ENCODE results near the gene SPINK1. TPM values are rescaled to one million over a fixed set of nuclear protein-coding genes. Genes with fewer than 3 reads are reported as not detected.

Gene SPINK1
- polyA plus RNA-seq, 1 experiment: not detected

DNA sequence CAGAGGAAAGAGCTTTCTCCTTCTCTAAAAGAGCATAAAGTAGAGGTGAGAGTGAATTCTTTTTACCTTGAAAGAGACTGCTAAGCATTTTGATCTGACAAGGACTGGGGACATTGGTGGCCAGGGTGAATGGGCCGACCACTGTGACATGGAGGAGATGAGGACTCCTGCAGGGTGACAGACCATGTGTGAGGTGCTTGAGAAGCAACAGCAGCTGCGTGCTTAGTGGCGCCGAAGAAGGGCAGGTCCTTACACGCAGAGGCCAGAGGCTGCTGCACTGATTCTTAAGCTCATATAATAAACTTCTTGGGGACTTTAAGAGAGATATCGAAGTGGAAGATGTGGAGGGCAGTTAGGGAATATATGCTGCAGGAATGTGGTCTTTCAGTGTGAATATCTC, 40.3 kb downstream of the SPINK1 start:
- DNase-seq (ENCODE audit: low read depth): no peak
- POLR2A ChIA-PET: no interaction called here
- TF ChIP-seq, protein P1, sequence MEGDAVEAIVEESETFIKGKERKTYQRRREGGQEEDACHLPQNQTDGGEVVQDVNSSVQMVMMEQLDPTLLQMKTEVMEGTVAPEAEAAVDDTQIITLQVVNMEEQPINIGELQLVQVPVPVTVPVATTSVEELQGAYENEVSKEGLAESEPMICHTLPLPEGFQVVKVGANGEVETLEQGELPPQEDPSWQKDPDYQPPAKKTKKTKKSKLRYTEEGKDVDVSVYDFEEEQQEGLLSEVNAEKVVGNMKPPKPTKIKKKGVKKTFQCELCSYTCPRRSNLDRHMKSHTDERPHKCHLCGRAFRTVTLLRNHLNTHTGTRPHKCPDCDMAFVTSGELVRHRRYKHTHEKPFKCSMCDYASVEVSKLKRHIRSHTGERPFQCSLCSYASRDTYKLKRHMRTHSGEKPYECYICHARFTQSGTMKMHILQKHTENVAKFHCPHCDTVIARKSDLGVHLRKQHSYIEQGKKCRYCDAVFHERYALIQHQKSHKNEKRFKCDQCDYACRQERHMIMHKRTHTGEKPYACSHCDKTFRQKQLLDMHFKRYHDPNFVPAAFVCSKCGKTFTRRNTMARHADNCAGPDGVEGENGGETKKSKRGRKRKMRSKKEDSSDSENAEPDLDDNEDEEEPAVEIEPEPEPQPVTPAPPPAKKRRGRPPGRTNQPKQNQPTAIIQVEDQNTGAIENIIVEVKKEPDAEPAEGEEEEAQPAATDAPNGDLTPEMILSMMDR (IDR thresholded peaks at IDR 0.05; ENCODE audit: insufficient read depth, low read depth, low read length): no peak
- Histone ChIP-seq H3K27me3 (ENCODE audit: control insufficient read depth, insufficient read depth, low read length) (no peaks in the 10 kb centered on the region), H3K4me3 (ENCODE audit: low read depth, low read length) (no peak overlapping the region), H3K36me3 (ENCODE audit: control insufficient read depth, insufficient read depth, low read length) (no peaks in the 10 kb centered on the region)
- CTCF ChIA-PET: no interaction called here

DNA sequence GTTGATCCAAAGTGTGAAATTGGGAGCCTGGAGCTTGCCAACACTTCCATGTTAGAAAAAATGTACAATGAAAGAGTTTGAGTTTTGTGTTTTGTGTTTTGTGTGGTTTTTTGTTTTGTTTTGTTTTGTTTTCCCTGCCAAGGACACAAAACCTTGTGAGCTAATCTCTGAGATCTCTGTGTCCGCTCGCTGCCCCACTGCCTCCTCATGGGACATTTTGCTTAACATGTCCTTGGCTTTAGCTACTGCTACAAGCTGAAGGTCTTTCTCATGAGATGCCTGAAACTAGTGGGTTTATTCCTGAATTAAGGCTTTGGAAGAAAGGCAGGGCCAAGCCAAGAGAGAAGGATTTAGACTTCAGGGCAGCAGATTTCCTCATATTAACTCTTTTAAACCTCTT, 41.7 kb downstream of the SPINK1 start:
- Histone ChIP-seq H3K36me3 (ENCODE audit: control insufficient read depth, insufficient read depth, low read length) (no peaks in the 10 kb centered on the region), H3K4me3 (ENCODE audit: low read depth, low read length) (no peak overlapping the region), H3K27me3 (ENCODE audit: control insufficient read depth, insufficient read depth, low read length) (no peaks in the 10 kb centered on the region)
- TF ChIP-seq, protein P1 (IDR thresholded peaks at IDR 0.05; ENCODE audit: insufficient read depth, low read depth, low read length): no peak
- CTCF ChIA-PET: interaction anchor here (1.2 kb wide), 1 partner anchor 10 kb away, joined by 3 read pairs; no protein-coding TSS in a partner anchor
- no peak for DNase-seq (ENCODE audit: low read depth)
- POLR2A ChIA-PET: no interaction called here

DNA sequence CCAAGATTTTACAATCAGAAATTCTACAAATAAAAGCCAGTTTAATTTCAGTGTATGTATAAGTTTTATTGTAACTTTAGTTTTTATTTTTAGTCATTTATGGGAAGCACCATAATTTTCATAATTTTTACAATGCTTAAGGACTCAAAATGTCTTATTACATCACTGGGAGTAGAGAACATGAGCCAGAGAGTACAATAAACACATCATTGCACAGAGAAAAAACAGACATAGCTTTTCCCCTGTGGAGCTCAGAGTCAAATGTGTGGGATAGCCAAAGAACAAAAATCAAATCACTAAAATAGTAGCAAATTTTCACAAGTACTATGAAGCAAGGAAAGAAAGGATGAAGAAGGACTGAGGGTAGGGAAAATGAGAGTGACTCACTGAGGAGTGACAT, 43.4 kb downstream of the SPINK1 start:
- ChIA-PET POLR2A (no interaction called here), CTCF (no interaction called here)
- Histone ChIP-seq H3K4me3 (ENCODE audit: low read depth, low read length) (no peak overlapping the region), H3K27me3 (ENCODE audit: control insufficient read depth, insufficient read depth, low read length) (no peaks in the 10 kb centered on the region), H3K36me3 (ENCODE audit: control insufficient read depth, insufficient read depth, low read length) (no peaks in the 10 kb centered on the region)
- TF ChIP-seq, protein P1 (IDR thresholded peaks at IDR 0.05; ENCODE audit: insufficient read depth, low read depth, low read length): no peak
- DNase-seq (ENCODE audit: low read depth): no peak

DNA sequence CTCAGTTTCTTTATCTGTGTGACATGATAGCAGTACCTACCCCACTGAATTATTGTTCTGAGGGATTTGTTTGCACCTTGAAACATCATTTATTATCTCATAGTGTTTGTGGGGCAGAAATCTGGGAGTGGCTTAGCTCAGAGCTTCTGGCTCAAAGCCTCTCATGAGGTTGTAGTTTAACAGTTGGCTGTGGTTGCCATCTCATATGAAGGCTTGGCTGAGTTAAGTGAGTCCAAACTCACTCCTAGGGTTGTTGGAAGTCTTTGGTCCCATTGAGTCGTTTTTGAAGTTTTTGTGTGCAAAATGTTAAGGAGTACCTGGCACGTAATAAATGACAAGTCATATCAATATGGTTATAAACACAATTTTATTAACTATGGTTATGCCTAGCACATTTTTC, 45.3 kb downstream of the SPINK1 start:
- no peaks in the 10 kb centered on the region for H3K27me3 ChIP-seq (ENCODE audit: control insufficient read depth, insufficient read depth, low read length)
- TF ChIP-seq, protein P1 (IDR thresholded peaks at IDR 0.05; ENCODE audit: insufficient read depth, low read depth, low read length): no peak
- no peak overlapping the region for H3K4me3 ChIP-seq (ENCODE audit: low read depth, low read length)
- no peak for DNase-seq (ENCODE audit: low read depth)
- POLR2A ChIA-PET: no interaction called here
- H3K36me3 ChIP-seq (ENCODE audit: control insufficient read depth, insufficient read depth, low read length): no peaks in the 10 kb centered on the region
- CTCF ChIA-PET: no interaction called here

DNA sequence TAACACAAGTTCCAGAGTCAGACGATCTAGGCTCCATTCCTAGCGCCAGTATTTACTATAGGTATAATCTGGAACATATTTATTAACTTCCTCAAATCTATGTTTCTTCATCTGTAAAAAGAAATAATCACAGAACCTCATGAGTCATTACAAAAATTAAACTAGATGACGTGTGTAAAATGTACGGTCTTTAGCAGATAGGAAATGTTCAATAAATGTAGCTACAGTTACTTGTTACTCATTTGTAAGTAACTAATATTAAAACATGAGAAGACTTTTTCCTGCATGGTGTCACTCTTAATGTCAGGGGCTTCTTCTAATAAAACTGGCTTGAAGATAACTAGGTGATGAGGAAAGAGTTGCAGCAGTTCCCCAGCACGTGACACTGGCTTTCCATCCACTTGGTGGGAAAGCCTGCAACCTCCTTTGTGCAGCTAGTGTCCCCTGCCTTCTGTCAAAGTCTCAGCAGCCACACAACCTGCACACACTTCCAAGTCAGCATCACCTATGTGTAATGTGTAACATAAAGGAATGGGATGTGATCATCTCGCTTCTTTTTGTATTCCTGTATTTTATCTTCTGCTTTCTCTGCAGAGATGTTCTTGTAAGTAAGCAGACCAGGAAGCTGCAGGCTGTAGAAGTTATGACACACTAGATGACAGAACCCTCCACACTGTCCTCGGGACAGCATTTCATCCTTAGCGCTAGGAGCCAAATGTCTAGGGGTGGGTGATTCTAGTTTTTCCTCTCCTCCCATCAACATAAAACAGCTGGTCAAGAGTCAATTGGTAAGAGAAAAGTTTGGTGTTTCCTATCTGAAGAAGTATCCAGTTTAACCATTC, 47.1 kb downstream of the SPINK1 start:
- ChIA-PET CTCF (interaction anchor here (0.6 kb wide), 1 partner anchor 394 kb away, joined by 3 read pairs; no protein-coding TSS in a partner anchor), POLR2A (no interaction called here)
- H3K36me3 ChIP-seq (ENCODE audit: control insufficient read depth, insufficient read depth, low read length): no peaks in the 10 kb centered on the region
- TF ChIP-seq, protein P1 (IDR thresholded peaks at IDR 0.05; ENCODE audit: insufficient read depth, low read depth, low read length): no peak
- no peaks in the 10 kb centered on the region for H3K27me3 ChIP-seq (ENCODE audit: control insufficient read depth, insufficient read depth, low read length)
- H3K4me3 ChIP-seq (ENCODE audit: low read depth, low read length): no peak overlapping the region
- DNase-seq (ENCODE audit: low read depth): no peak
